Testis (tissue), 2 donors: ENCODE measurements around the gene SNX18.

Source experiments
- POLR2A ChIP-seq: fragments of 450-650 bp; IDR thresholded peaks from one replicate; pipeline ENCODE4 v1.6.1; 2017; ENCODE audit warnings: antibody characterized with exemption, mild to moderate bottlenecking, moderate library complexity
- TF ChIP-seq, protein P1 (sequence below), 3 experiments: fragments of 450-650 bp in 2 of 3; fragments of 200-600 bp in 1 of 3; sonication (generic) in 1 of 3; IDR thresholded peaks; one replicate each; pipeline ENCODE4 v1.5.1; 2016 to 2019; ENCODE audit warnings: antibody characterized with exemption in 3 of 3, mild to moderate bottlenecking in 2 of 3, moderate library complexity in 1 of 3

- TF ChIP-seq, protein P1, sequence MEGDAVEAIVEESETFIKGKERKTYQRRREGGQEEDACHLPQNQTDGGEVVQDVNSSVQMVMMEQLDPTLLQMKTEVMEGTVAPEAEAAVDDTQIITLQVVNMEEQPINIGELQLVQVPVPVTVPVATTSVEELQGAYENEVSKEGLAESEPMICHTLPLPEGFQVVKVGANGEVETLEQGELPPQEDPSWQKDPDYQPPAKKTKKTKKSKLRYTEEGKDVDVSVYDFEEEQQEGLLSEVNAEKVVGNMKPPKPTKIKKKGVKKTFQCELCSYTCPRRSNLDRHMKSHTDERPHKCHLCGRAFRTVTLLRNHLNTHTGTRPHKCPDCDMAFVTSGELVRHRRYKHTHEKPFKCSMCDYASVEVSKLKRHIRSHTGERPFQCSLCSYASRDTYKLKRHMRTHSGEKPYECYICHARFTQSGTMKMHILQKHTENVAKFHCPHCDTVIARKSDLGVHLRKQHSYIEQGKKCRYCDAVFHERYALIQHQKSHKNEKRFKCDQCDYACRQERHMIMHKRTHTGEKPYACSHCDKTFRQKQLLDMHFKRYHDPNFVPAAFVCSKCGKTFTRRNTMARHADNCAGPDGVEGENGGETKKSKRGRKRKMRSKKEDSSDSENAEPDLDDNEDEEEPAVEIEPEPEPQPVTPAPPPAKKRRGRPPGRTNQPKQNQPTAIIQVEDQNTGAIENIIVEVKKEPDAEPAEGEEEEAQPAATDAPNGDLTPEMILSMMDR (IDR thresholded peaks at IDR 0.05), result no peak
- TF ChIP-seq POLR2A, result no peak
Measured at GRCh38 chr5:54579591-54580295, 62.2 kb downstream of the SNX18 start.
